Stomach (tissue), 9 donors: Measurements from ENCODE around the gene NMT1. TPM values are rescaled to one million over a fixed set of nuclear protein-coding genes. Genes with fewer than 3 reads are reported as not detected.

ENCODE experiments used
- DNase-seq, 2 donors: peaks; one replicate each; pipeline versions ENCODE4 v3.0.0 to v3.0.0-alpha.2; 2013 to 2019
- H3K27ac ChIP-seq, 5 donors: fragments of 200-600 bp in 4 of 5; sonication (generic) in 4 of 5; one replicate each; pipeline ENCODE4 v1.5.1; 2013 to 2019; ENCODE audit warnings: mild to moderate bottlenecking in 1 of 5, moderate library complexity in 1 of 5
- H3K27me3 ChIP-seq, 3 donors: fragments of 200-600 bp; sonication (generic); one replicate each; pipeline ENCODE4 v1.5.1; 2017 to 2019; ENCODE audit warnings: mixed run types in 1 of 3
- H3K36me3 ChIP-seq, 4 donors: fragments of 200-600 bp; sonication (generic); 1 replicate in 3 of 4; 2 replicates in 1 of 4; pipeline ENCODE4 v1.5.1; 2016 to 2019
- H3K4me1 ChIP-seq, 4 donors: fragments of 200-600 bp; sonication (generic); one replicate each; pipeline ENCODE4 v1.5.1; 2016 to 2019
- H3K4me3 ChIP-seq, 4 donors: fragments of 200-600 bp; sonication (generic) in 3 of 4; one replicate each; pipeline ENCODE4 v1.5.1; 2016 to 2019; ENCODE audit warnings: mild to moderate bottlenecking in 1 of 4
- H3K9me3 ChIP-seq, 4 donors: fragments of 200-600 bp; sonication (generic); one replicate each; pipeline ENCODE4 v1.5.1; 2016 to 2019
- CTCF ChIP-seq, 7 experiments: fragments of 450-650 bp in 4 of 7; fragments of 200-600 bp in 3 of 7; sonication (generic) in 3 of 7; IDR thresholded peaks; one replicate each; pipeline ENCODE4 v1.5.1; 2016 to 2019; ENCODE audit warnings: antibody characterized with exemption in 7 of 7, control low read depth in 2 of 7, mild to moderate bottlenecking in 1 of 7
- EP300 ChIP-seq: sonication (generic); formaldehyde crosslinking; IDR thresholded peaks from one replicate; pipeline ENCODE4 v1.6.1; 2017; ENCODE audit warnings: antibody characterized with exemption
- POLR2A ChIP-seq, 4 donors: fragments of 450-650 bp; IDR thresholded peaks; one replicate each; pipeline ENCODE4 v1.6.1; 2016; ENCODE audit warnings: antibody characterized with exemption in 4 of 4, control low read depth in 2 of 4, mild to moderate bottlenecking in 1 of 4, moderate library complexity in 1 of 4
- POLR2AphosphoS5 ChIP-seq, 3 donors: sonication (generic); formaldehyde crosslinking; IDR thresholded peaks; one replicate each; pipeline ENCODE4 v1.6.1; 2016; ENCODE audit warnings: antibody characterized with exemption in 3 of 3
- WGBS, 5 donors: extraction: QIAGEN DNeasy Blood & Tissue Kit in 3 of 5; methylation state at CpG; one replicate each; pipeline versions ENCODE4 v1.1.5 to v1.1.7; 2013 to 2018; 5-methylcytosine and 5-hydroxymethylcytosine counted together
- intact Hi-C: fragments of 100-400 bp; cut with DNase I; formaldehyde crosslinking; loops from one replicate; pipeline ENCODE4 v1.15.1; 2023; ENCODE audit warnings: low total_unique reads
- polyA plus RNA-seq, 3 donors: library from polyadenylated mRNA; stranded (reverse); fragments of 200-250 nt; gene quantifications; one replicate each; pipeline ENCODE4 v1.2.3, GENCODE V29; 2013
- total RNA-seq, 5 donors: library from RNA; depleted of rRNA; stranded (reverse); fragments of >200 nt; gene quantifications; one replicate each; pipeline versions ENCODE4 v1.1.0 to v1.2.3, GENCODE V29; 2014 to 2016
- donor health status: healthy with polysubstance abuse.
- donor health status: Bipolar disorder and iron deficiency.
- donor health status: healthy.

NMT1 gene
- total and polyA plus RNA-seq, 8 donors: 23.3 to 230 (median 73.5) TPM

GRCh38 chr17:45020354-45021138, 40.6 kb upstream of the NMT1 start:
- Histone ChIP-seq H3K4me1 (peaks cover 37 to 52% (median 43%) of the 10 kb centered on the region in 4 donors), H3K27ac (peak overlapping the region in 4 of 5 donors; percentile 58 to 78 (median 74)), H3K9me3 (no peaks in the 10 kb centered on the region), H3K36me3 (peaks cover 0 to 19% (median 12%) of the 10 kb centered on the region in 4 donors), H3K27me3 (peaks cover 0 to 37% (median 13%) of the 10 kb centered on the region in 3 donors), H3K4me3 (no peak overlapping the region)
- peak; percentile 45 to 82 for DNase-seq
- intact Hi-C loops: loop anchor here (5.0 to 10.0 kb wide), 2 partner anchors 98 to 246 kb away; no protein-coding TSS in a partner anchor
- WGBS, 5 donors: 22 to 55% (median 35%) methylated on average over 9 to 17 of the region's 17 CpGs
- peak in 1 of 3 donors; percentile 5 for TF ChIP-seq POLR2AphosphoS5 (IDR thresholded peaks at IDR 0.05)
- no peak for TF ChIP-seq EP300

GRCh38 chr17:45021607-45022287, 39.4 kb upstream of the NMT1 start:
- intact Hi-C loops: loop anchor here (5.0 to 10.0 kb wide), 2 partner anchors 99 to 247 kb away; no protein-coding TSS in a partner anchor
- peak; percentile 68 to 89 for DNase-seq
- Histone ChIP-seq H3K4me3 (peak overlapping the region; percentile 34 to 52 (median 44)), H3K27ac (peak overlapping the region; percentile 34 to 78 (median 72)), H3K4me1 (peaks cover 37 to 52% (median 43%) of the 10 kb centered on the region in 4 donors), H3K27me3 (peaks cover 0 to 37% (median 13%) of the 10 kb centered on the region in 3 donors), H3K36me3 (peaks cover 0 to 24% (median 18%) of the 10 kb centered on the region in 4 donors), H3K9me3 (no peaks in the 10 kb centered on the region)
- WGBS, 5 donors: 1 to 6% (median 2%) methylated on average over 50 to 57 of the region's 57 CpGs
- TF ChIP-seq CTCF (IDR thresholded peaks at IDR 0.05) (peak in 5 of 7 experiments; percentile 28 to 98 (median 93)), POLR2AphosphoS5 (IDR thresholded peaks at IDR 0.05) (no peak), EP300 (no peak)

GRCh38 chr17:45022288-45022648, 38.8 kb upstream of the NMT1 start:
- Histone ChIP-seq H3K27me3 (peaks cover 0 to 37% (median 13%) of the 10 kb centered on the region in 3 donors), H3K4me1 (peaks cover 37 to 52% (median 43%) of the 10 kb centered on the region in 4 donors), H3K9me3 (no peaks in the 10 kb centered on the region), H3K27ac (peak overlapping the region in 4 of 5 donors; percentile 58 to 78 (median 74)), H3K4me3 (peak overlapping the region; percentile 34 to 52 (median 44)), H3K36me3 (peaks cover 0 to 28% (median 23%) of the 10 kb centered on the region in 4 donors)
- WGBS, 5 donors: 39 to 57% (median 53%) methylated on average over 6 to 8 of the region's 8 CpGs
- no peak for TF ChIP-seq POLR2AphosphoS5 (IDR thresholded peaks at IDR 0.05)
- TF ChIP-seq CTCF (IDR thresholded peaks at IDR 0.05): peak in 1 of 7 experiments; percentile 24
- DNase-seq: no peak
- intact Hi-C loops: loop anchor here (5.0 to 10.0 kb wide), 2 partner anchors 100 to 247 kb away; no protein-coding TSS in a partner anchor

- TF ChIP-seq CTCF (IDR thresholded peaks at IDR 0.05) (no peak), POLR2A (IDR thresholded peaks at IDR 0.05) (no peak), EP300 (no peak), POLR2AphosphoS5 (IDR thresholded peaks at IDR 0.05) (no peak)
- Histone ChIP-seq H3K27me3 (peaks cover 0 to 37% (median 13%) of the 10 kb centered on the region in 3 donors), H3K9me3 (no peaks in the 10 kb centered on the region), H3K27ac (peak overlapping the region in 3 of 5 donors; percentile 58 to 78 (median 72)), H3K4me3 (no peak overlapping the region), H3K4me1 (peaks cover 37 to 52% (median 43%) of the 10 kb centered on the region in 4 donors), H3K36me3 (peaks cover 0 to 32% (median 28%) of the 10 kb centered on the region in 4 donors)
- intact Hi-C loops: loop anchor here (5.0 to 10.0 kb wide), 2 partner anchors 100 to 248 kb away; no protein-coding TSS in a partner anchor
- WGBS, 5 donors: 84 to 88% (median 84%) methylated on average over 9 to 13 of the region's 13 CpGs
- DNase-seq: peak in 1 of 2 donors; percentile 46
These were observed 38.3 kb upstream of the NMT1 start for GRCh38 chr17:45022655-45023339.
